Breast epithelium (tissue), 3 donors: ENCODE results near the gene ULBP2.
"Not testable (repeated sequence)": the region's sequence is repeated elsewhere in the genome, so short reads cannot be mapped to it uniquely, and the experiment has no call there.

Experiments
- POLR2A ChIP-seq: fragments of 450-650 bp; IDR thresholded peaks from one replicate; pipeline ENCODE4 v1.6.1; 2016; ENCODE audit warnings: antibody characterized with exemption, mild to moderate bottlenecking, moderate library complexity
- TF ChIP-seq, protein P1 (sequence below), 3 donors: fragments of 450-650 bp; IDR thresholded peaks; one replicate each; pipeline ENCODE4 v1.5.1; 2016 to 2017; ENCODE audit warnings: antibody characterized with exemption in 3 of 3, mild to moderate bottlenecking in 3 of 3, moderate library complexity in 3 of 3

DNA sequence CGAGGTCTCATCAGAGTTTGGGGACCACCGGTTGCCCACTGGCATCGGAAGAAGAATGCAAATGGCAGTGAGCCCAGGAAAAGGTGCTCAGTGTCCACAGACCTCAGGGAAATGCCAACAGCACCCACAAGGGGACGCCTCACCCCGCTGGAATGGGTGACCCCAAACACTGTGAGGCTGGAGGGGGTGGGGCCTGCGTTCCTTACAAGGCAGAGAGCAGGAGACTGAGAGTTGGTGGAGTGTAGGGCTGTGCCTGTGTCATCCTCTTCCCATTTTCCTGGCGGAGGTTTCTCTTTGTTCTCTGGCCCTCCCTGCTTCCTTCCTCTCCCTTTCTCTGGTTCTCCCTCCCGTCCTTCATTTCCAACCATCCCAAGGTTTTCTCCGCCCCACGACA, 12.1 kb downstream of the ULBP2 start:
- TF ChIP-seq, protein P1, sequence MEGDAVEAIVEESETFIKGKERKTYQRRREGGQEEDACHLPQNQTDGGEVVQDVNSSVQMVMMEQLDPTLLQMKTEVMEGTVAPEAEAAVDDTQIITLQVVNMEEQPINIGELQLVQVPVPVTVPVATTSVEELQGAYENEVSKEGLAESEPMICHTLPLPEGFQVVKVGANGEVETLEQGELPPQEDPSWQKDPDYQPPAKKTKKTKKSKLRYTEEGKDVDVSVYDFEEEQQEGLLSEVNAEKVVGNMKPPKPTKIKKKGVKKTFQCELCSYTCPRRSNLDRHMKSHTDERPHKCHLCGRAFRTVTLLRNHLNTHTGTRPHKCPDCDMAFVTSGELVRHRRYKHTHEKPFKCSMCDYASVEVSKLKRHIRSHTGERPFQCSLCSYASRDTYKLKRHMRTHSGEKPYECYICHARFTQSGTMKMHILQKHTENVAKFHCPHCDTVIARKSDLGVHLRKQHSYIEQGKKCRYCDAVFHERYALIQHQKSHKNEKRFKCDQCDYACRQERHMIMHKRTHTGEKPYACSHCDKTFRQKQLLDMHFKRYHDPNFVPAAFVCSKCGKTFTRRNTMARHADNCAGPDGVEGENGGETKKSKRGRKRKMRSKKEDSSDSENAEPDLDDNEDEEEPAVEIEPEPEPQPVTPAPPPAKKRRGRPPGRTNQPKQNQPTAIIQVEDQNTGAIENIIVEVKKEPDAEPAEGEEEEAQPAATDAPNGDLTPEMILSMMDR (IDR thresholded peaks at IDR 0.05) = not testable (repeated sequence)
- TF ChIP-seq POLR2A = not testable (repeated sequence)
